Hepatocyte (in vitro differentiated cells): ENCODE results near the gene MND1. TPM values are rescaled to one million over a fixed set of nuclear protein-coding genes. Genes with fewer than 3 reads are reported as not detected.

Source experiments
- DNase-seq: peaks from one replicate; pipeline ENCODE4 v3.0.0-alpha.2; 2016; ENCODE audit warnings: low spot score
- H2AFZ ChIP-seq: fragments of 200-600 bp; sonication (generic); 2 replicates; pipeline ENCODE4 v1.6.0; 2016; ENCODE audit warnings: antibody characterized with exemption, mild to moderate bottlenecking
- H3K27ac ChIP-seq: fragments of 200-600 bp; sonication (generic); 2 replicates; pipeline ENCODE4 v1.5.1; 2016; ENCODE audit warnings: mild to moderate bottlenecking
- H3K27me3 ChIP-seq: fragments of 200-600 bp; sonication (generic); 2 replicates; pipeline ENCODE4 v1.6.1; 2016
- H3K36me3 ChIP-seq: fragments of 200-600 bp; sonication (generic); replicated peaks from 2 replicates; pipeline ENCODE4 v1.5.1; 2016; ENCODE audit warnings: low read depth; ENCODE audit not compliant: insufficient read depth
- H3K4me1 ChIP-seq: fragments of 200-600 bp; sonication (generic); 2 replicates; pipeline ENCODE4 v1.5.1; 2016; ENCODE audit warnings: mild to moderate bottlenecking, moderate library complexity; ENCODE audit not compliant: insufficient read depth
- H3K4me2 ChIP-seq: fragments of 200-600 bp; sonication (generic); 2 replicates; pipeline ENCODE4 v1.6.0; 2016
- H3K4me3 ChIP-seq: fragments of 200-600 bp; sonication (generic); 2 replicates; pipeline ENCODE4 v1.5.1; 2016; ENCODE audit warnings: mild to moderate bottlenecking
- H3K79me2 ChIP-seq: fragments of 200-600 bp; sonication (generic); 2 replicates; pipeline ENCODE4 v1.6.0; 2017; ENCODE audit warnings: mild to moderate bottlenecking
- H3K9me2 ChIP-seq: fragments of 200-600 bp; sonication (generic); replicated peaks from 2 replicates; pipeline ENCODE4 v1.6.0; 2017; ENCODE audit warnings: mild to moderate bottlenecking; ENCODE audit not compliant: insufficient read depth
- H3K9me3 ChIP-seq: fragments of 200-600 bp; sonication (generic); 2 replicates; pipeline ENCODE4 v1.5.1; 2016; ENCODE audit warnings: low read depth, mild to moderate bottlenecking
- H4K20me1 ChIP-seq: fragments of 200-600 bp; sonication (generic); 2 replicates; pipeline ENCODE4 v1.6.0; 2016; ENCODE audit warnings: mild to moderate bottlenecking; ENCODE audit not compliant: insufficient read depth, poor library complexity, severe bottlenecking
- EZH2 ChIP-seq: fragments of 200-600 bp; sonication (generic); IDR thresholded peaks from 2 replicates; pipeline ENCODE4 v1.6.1; 2016; ENCODE audit warnings: antibody characterized with exemption, mild to moderate bottlenecking, borderline replicate concordance
- EZH2phosphoT487 ChIP-seq: fragments of 200-600 bp; sonication (generic); IDR thresholded peaks from one replicate; pipeline ENCODE4 v1.6.1; 2018; ENCODE audit warnings: antibody characterized with exemption, mild to moderate bottlenecking, low read depth, moderate library complexity; ENCODE audit not compliant: unreplicated experiment, severe bottlenecking
- WGBS: methylation state at CpG from one replicate; pipeline ENCODE4 v1.1.6; 2016; ENCODE audit warnings: low lambda C conversion rate; ENCODE audit errors: missing lambda C conversion rate; 5-methylcytosine and 5-hydroxymethylcytosine counted together
- polyA plus RNA-seq: library from polyadenylated mRNA; unstranded; fragments of >200 nt; fragmentation: Nextera tagmentation; extraction: Ambion mirVana; gene quantifications from 2 replicates; pipeline ENCODE4 v1.2.1, GENCODE V29; 2016
- small RNA-seq: library from RNA; depleted of rRNA; stranded (forward); fragments of <200 nt; gene quantifications from one replicate; pipeline ENCODE3, GENCODE V24; 2014
- total RNA-seq: library from RNA; depleted of rRNA; stranded (reverse); fragments of >200 nt; gene quantifications from 2 replicates; pipeline ENCODE4 v1.2.3, GENCODE V29; 2014

MND1 gene
- total and polyA plus RNA-seq, 2 experiments from 2014 or later: 2.2 to 4.3 TPM

DNA sequence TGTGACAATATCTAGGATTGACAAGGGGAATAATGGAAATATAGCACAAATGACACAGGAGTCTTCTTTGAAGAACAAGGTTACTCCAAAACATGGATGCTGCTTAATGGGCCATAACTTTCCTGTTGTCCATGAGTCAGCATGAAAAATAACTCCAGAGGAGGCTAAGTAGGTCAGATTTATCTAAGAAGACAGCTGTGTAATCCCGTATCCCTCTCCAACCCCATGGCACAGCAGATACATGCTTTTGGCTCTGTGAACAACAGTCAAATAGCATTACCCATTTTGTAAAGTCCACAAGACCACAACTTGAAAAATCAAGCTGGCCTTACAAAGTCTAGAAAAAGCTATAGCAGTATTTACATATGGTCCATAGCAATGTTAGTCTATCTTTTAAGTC is 119.6 kb downstream of the MND1 start:
- no peak for TF ChIP-seq EZH2
- no peak for TF ChIP-seq EZH2phosphoT487
- Histone ChIP-seq H3K27ac (no peak overlapping the region), H3K4me1 (no peaks in the 10 kb centered on the region), H2AFZ (no peak overlapping the region), H4K20me1 (no peaks in the 10 kb centered on the region), H3K36me3 (no peaks in the 10 kb centered on the region), H3K9me2 (no peaks in the 10 kb centered on the region), H3K4me3 (no peak overlapping the region), H3K79me2 (peaks cover 8% of the 10 kb centered on the region), H3K4me2 (no peak overlapping the region), H3K27me3 (peaks cover 3% of the 10 kb centered on the region), H3K9me3 (no peaks in the 10 kb centered on the region)
- 76% methylated on average over 1 of the region's 1 CpG for WGBS
- DNase-seq: no peak

Small RNAs within 50 kb of the gene (small RNA-seq; reads per million reads assigned to genes)
- not detected for gene RN7SL419P

Other genes starting within 250 kb of the MND1 start
- gene TRIM2, start 140.2 kb upstream of the MND1 start, total RNA-seq: 82.1 and 84.1 TPM in 2 replicates
- gene TRIM2, start 140.2 kb upstream of the MND1 start, polyA plus RNA-seq: 24.4 and 32.0 TPM in 2 replicates
- gene TMEM131L, start 121.7 kb downstream of the MND1 start, total RNA-seq: 8.1 and 10.5 TPM in 2 replicates
- 5.8 and 6.3 TPM in 2 replicates for gene TMEM131L, start 121.7 kb downstream of the MND1 start, polyA plus RNA-seq